SIG-M5 (cell line): ENCODE data around the gene PAK1.
"Not testable (repeated sequence)": the region's sequence is repeated elsewhere in the genome, so short reads cannot be mapped to it uniquely, and the experiment has no call there.

Experiments
- DNase-seq: peaks from one replicate; lab custom pipeline; 2025; lab: John Stamatoyannopoulos, UW

PAK1 gene

GRCh38 chr11:77303328-77303727 lies 170.6 kb downstream of the PAK1 start:
- no peak for DNase-seq

GRCh38 chr11:77302752-77303151 lies 171.1 kb downstream of the PAK1 start:
- DNase-seq = no peak

- DNase-seq = no peak
These were observed 172.4 kb downstream of the PAK1 start, which contains the start of gene GDPD4 for GRCh38 chr11:77301510-77301909. Gene GDPD4, minus strand, starts transcription at chr11:77301686. Its CDS starts 16,549 bp downstream, at chr11:77285137.

GRCh38 chr11:77300695-77301094 lies 173.2 kb downstream of the PAK1 start:
- no peak for DNase-seq

- DNase-seq = not testable (repeated sequence)
These were observed 173.9 kb downstream of the PAK1 start for GRCh38 chr11:77300028-77300427.

- DNase-seq = no peak
These were observed 174.3 kb downstream of the PAK1 start for GRCh38 chr11:77299528-77299993.

- DNase-seq = no peak
These were observed 179.9 kb downstream of the PAK1 start for GRCh38 chr11:77294040-77294439.

- no peak for DNase-seq
These were observed 184.2 kb downstream of the PAK1 start for GRCh38 chr11:77289737-77290136.

- no peak for DNase-seq
These were observed 186.2 kb downstream of the PAK1 start for GRCh38 chr11:77287615-77288273.

GRCh38 chr11:77287136-77287535 lies 186.8 kb downstream of the PAK1 start:
- no peak for DNase-seq

GRCh38 chr11:77284476-77285468 lies 189.1 kb downstream of the PAK1 start:
- no peak for DNase-seq

GRCh38 chr11:77283101-77283500 lies 190.8 kb downstream of the PAK1 start:
- no peak for DNase-seq

GRCh38 chr11:77278595-77279506 lies 195.0 kb downstream of the PAK1 start:
- no peak for DNase-seq

GRCh38 chr11:77276271-77276670 lies 197.6 kb downstream of the PAK1 start:
- DNase-seq = no peak
